Measurements from ENCODE around the gene GPR183.

The GPR183 gene

DNA sequence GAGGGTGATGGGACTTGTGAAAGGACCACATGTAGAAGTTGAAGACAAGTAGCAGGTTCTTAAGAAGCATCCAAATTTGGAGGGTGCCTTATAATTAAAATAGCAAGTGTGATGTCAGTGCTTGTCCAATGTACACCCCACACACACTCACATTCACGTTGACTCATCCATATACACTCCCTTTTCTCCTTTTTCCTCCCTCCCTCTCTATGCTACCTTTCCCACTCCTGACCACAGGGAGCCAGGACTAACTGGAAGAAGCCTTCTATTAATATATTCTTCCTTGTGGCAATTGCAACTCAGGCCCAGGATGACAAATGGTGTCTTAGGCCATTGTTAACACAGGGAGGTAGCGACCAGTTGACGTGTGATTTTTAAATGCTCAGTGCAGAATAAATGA lies 16.3 kb upstream of the GPR183 start:
- H3K79me2 ChIP-seq (ENCODE audit: insufficient read depth, low read length): no peaks in the 10 kb centered on the region
- H4K20me1 ChIP-seq (ENCODE audit: low read depth, low read length): no peaks in the 10 kb centered on the region
- H3K9me3 ChIP-seq (ENCODE audit: insufficient read depth, low read length): no peaks in the 10 kb centered on the region
- no peak overlapping the region for H3K27ac ChIP-seq (ENCODE audit: low read depth, low read length)
- no peak overlapping the region for H3K4me2 ChIP-seq (ENCODE audit: low read depth, low read length, poor library complexity, severe bottlenecking)
- no peaks in the 10 kb centered on the region for H3K27me3 ChIP-seq (ENCODE audit: low read length)
- no peaks in the 10 kb centered on the region for H3F3A ChIP-seq (ENCODE audit: insufficient read depth)
- TF ChIP-seq, protein P1, sequence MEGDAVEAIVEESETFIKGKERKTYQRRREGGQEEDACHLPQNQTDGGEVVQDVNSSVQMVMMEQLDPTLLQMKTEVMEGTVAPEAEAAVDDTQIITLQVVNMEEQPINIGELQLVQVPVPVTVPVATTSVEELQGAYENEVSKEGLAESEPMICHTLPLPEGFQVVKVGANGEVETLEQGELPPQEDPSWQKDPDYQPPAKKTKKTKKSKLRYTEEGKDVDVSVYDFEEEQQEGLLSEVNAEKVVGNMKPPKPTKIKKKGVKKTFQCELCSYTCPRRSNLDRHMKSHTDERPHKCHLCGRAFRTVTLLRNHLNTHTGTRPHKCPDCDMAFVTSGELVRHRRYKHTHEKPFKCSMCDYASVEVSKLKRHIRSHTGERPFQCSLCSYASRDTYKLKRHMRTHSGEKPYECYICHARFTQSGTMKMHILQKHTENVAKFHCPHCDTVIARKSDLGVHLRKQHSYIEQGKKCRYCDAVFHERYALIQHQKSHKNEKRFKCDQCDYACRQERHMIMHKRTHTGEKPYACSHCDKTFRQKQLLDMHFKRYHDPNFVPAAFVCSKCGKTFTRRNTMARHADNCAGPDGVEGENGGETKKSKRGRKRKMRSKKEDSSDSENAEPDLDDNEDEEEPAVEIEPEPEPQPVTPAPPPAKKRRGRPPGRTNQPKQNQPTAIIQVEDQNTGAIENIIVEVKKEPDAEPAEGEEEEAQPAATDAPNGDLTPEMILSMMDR (IDR thresholded peaks at IDR 0.05; ENCODE audit: insufficient read depth, low read length, poor library complexity, severe bottlenecking): no peak
- TF ChIP-seq EZH2phosphoT487 (conservative IDR thresholded peaks at IDR 0.05; ENCODE audit: low read length): no peak
- H3K36me3 ChIP-seq (ENCODE audit: low read length): peaks cover 7% of the 10 kb centered on the region; the same call in 1 of the 2 replicates
- no peak overlapping the region for H3K4me3 ChIP-seq (ENCODE audit: insufficient read depth, low read length, poor library complexity, severe bottlenecking)
- no peak overlapping the region for H2AFZ ChIP-seq (ENCODE audit: low read depth, low read length, severe bottlenecking)
- no peaks in the 10 kb centered on the region for H3K9me2 ChIP-seq (replicated peaks; ENCODE audit: insufficient read depth, low read length)
- no peak overlapping the region for H3K9ac ChIP-seq (ENCODE audit: low read length)

DNA sequence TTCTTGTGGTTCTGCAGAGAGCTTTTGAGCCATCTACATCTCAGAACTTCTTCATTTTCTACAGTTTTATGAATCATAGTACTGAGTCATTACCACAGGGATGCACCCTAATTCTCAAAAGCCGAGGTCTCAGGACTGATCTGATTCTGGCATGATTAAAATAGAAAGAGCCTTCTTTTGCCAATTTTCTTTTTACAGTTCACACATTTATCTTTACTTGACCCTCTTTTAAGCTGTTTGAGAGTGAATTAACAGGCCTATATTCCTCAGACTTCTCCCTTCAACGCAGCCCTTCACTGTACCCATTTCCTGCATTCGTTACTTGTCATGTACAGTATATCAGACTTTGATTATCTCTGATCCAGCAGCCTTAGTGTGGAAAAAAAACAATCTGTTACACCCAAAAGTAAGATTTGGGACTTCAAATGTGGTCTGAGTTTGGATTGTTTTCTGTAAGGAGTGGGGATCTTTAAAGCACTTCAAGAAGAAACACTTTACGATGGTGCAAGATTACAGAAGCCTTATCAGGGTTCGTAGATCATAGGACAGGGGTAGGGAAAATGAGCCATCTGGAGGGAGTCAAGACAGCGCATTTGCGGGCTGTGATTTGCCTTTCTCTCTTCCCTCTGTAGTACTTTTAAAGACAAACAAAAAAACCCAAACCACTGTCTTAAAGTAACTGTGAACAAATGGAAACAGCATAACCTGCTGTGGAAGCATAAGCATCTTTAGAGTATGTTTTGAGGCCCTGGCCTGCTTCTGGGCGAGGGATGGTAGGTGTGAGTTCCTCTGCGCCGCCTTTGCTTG lies 15.3 kb upstream of the GPR183 start:
- H3K27ac ChIP-seq (ENCODE audit: low read depth, low read length): no peak overlapping the region
- no peaks in the 10 kb centered on the region for H3K27me3 ChIP-seq (ENCODE audit: low read length)
- TF ChIP-seq, protein P1 (IDR thresholded peaks at IDR 0.05; ENCODE audit: insufficient read depth, low read length, poor library complexity, severe bottlenecking): no peak
- TF ChIP-seq EZH2phosphoT487 (conservative IDR thresholded peaks at IDR 0.05; ENCODE audit: low read length): no peak
- H3K36me3 ChIP-seq (ENCODE audit: low read length): peaks cover 5% of the 10 kb centered on the region; the same call in 1 of the 2 replicates
- H3K9me3 ChIP-seq (ENCODE audit: insufficient read depth, low read length): no peaks in the 10 kb centered on the region
- no peaks in the 10 kb centered on the region for H3F3A ChIP-seq (ENCODE audit: insufficient read depth)
- no peaks in the 10 kb centered on the region for H3K9me2 ChIP-seq (replicated peaks; ENCODE audit: insufficient read depth, low read length)
- no peak overlapping the region for H2AFZ ChIP-seq (ENCODE audit: low read depth, low read length, severe bottlenecking)
- no peak overlapping the region for H3K4me3 ChIP-seq (ENCODE audit: insufficient read depth, low read length, poor library complexity, severe bottlenecking)
- H3K79me2 ChIP-seq (ENCODE audit: insufficient read depth, low read length): no peaks in the 10 kb centered on the region
- no peaks in the 10 kb centered on the region for H4K20me1 ChIP-seq (ENCODE audit: low read depth, low read length)
- no peak overlapping the region for H3K9ac ChIP-seq (ENCODE audit: low read length)
- no peak overlapping the region for H3K4me2 ChIP-seq (ENCODE audit: low read depth, low read length, poor library complexity, severe bottlenecking)

DNA sequence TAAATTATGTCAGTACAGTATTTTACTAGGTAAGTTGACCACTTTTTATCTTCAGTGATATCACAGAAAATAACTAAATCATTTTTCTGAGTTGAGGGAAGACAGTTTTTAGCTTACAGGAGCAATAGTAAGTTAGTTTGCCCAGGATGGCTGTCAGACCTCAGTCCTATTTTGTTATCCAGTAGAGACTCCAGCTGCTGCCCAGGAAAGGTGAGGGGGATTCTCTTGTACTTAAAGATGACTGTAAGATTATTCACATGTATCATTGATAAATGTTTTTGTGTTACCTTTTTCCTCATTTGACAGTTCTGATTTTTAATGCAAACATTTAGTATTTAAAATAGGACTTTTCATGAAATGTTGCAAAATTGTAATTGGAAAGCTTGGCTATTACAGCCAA lies 14.5 kb upstream of the GPR183 start:
- H3K36me3 ChIP-seq (ENCODE audit: low read length): peaks cover 5% of the 10 kb centered on the region; the same call in 1 of the 2 replicates
- H2AFZ ChIP-seq (ENCODE audit: low read depth, low read length, severe bottlenecking): no peak overlapping the region
- H3F3A ChIP-seq (ENCODE audit: insufficient read depth): no peaks in the 10 kb centered on the region
- H3K27me3 ChIP-seq (ENCODE audit: low read length): no peaks in the 10 kb centered on the region
- no peak overlapping the region for H3K4me3 ChIP-seq (ENCODE audit: insufficient read depth, low read length, poor library complexity, severe bottlenecking)
- no peaks in the 10 kb centered on the region for H3K79me2 ChIP-seq (ENCODE audit: insufficient read depth, low read length)
- no peaks in the 10 kb centered on the region for H3K9me3 ChIP-seq (ENCODE audit: insufficient read depth, low read length)
- H4K20me1 ChIP-seq (ENCODE audit: low read depth, low read length): no peaks in the 10 kb centered on the region
- H3K9ac ChIP-seq (ENCODE audit: low read length): no peak overlapping the region
- TF ChIP-seq, protein P1 (IDR thresholded peaks at IDR 0.05; ENCODE audit: insufficient read depth, low read length, poor library complexity, severe bottlenecking): no peak
- TF ChIP-seq EZH2phosphoT487 (conservative IDR thresholded peaks at IDR 0.05; ENCODE audit: low read length): no peak
- H3K9me2 ChIP-seq (replicated peaks; ENCODE audit: insufficient read depth, low read length): no peaks in the 10 kb centered on the region
- H3K4me2 ChIP-seq (ENCODE audit: low read depth, low read length, poor library complexity, severe bottlenecking): no peak overlapping the region
- H3K27ac ChIP-seq (ENCODE audit: low read depth, low read length): no peak overlapping the region
